ENCODE measurements around the gene CEBPB.
"Not testable (repeated sequence)": the region's sequence is repeated elsewhere in the genome, so short reads cannot be mapped to it uniquely, and the experiment has no call there.

The CEBPB gene

DNA sequence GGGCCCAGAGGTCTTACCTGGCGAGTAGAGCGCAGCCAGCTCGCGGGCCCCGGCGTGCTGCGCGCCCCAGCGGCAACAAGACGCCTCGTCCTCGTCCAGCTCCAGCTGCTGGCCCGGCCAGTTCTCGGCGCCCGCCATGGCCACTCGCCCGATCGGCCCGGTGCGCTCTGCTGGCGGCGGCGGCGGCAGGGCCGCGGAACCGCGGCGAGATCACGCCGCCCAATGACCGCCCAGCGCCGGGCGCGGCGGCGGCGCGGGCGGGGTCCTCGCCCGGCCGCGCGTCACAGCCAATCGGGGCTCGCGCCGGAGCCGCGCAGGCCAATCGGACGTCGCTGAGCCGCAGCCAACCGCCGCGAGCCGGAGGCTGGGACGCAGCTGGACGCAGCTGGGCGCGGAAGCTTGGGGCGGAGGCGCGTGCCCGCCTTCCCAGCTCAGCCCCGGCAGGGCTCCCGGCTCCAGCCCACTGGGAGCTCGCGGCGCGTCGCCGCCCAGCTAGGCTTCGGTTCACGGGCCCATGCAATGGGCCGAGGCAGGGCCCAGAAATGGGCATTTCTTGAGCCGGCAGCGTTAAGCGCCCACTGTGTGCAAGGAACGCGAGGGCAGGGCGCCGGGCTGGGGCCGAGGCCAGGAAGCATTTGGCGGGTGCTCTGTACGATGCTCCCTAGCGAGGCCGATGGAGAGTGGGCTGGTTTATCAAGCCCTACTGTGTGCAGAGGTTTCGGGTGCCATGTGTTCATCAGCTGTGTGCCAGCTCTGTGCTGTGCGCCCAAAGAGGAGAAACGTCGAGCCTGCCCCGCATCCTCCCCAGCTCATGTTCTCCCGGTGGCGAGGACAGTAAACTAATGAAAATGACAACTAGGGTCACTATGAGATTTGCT, 36.9 kb upstream of the CEBPB start, which contains the start of gene PEDS1:
PEDS1 (minus strand) TSS at position 224 of the 878 bp plus-strand sequence; CDS start at position 138, 86 bp downstream.
- peaks cover 4% of the 10 kb centered on the region for H3K36me3 Mint-ChIP-seq (ENCODE audit: low read depth)
- peaks cover 38% of the 10 kb centered on the region for H3K4me1 Mint-ChIP-seq (ENCODE audit: low read depth)
- H3K27ac Mint-ChIP-seq, result peak within 1 kb of the TSS; percentile 83
- no peaks in the 10 kb centered on the region for H3K9me3 Mint-ChIP-seq
- H3K27me3 Mint-ChIP-seq, result no peaks in the 10 kb centered on the region
- peak within 1 kb of the TSS; percentile 83 for H3K4me3 Mint-ChIP-seq

GRCh38 chr20:50161494-50161893, 29.1 kb upstream of the CEBPB start:
- not testable (repeated sequence) for H3K36me3 Mint-ChIP-seq (ENCODE audit: low read depth); H3K9me3 Mint-ChIP-seq; H3K27ac Mint-ChIP-seq; H3K27me3 Mint-ChIP-seq; H3K4me3 Mint-ChIP-seq
- peaks cover 11% of the 10 kb centered on the region for H3K4me1 Mint-ChIP-seq (ENCODE audit: low read depth)

DNA sequence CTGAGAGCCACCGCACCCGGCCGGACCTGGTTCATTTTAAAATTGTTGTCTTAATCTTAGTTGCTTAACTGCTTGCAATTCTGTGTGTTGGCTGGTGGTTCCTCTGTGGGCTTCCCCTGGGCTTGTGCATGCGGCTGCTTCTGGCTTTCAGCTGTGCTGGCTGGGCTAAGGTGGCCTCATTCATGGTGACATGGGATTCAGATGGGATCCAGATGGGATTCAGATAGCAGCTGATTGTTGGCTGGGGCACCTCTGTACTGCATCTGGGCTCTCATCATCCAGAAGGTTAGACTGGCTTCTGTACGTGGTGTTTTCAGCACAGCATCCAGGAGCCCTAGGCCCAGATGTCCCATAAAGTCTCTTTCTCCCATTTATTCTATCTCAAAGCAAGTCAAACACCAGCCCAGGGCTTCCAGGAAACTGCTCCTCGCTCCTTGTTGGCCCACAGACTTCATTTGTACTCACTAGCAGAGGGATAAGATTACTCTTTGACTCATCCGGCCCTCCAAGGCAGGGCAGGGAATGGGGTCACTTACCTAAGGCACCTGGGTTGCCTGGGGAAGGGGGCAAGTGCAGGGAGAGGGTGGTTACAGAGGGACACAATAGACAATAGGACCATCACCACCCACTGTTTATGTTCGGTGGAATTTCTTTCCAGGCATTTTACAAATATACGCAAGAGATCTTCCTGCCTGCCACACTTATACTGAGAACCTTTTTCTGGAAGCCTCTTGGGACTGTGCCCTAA, 26.9 kb upstream of the CEBPB start:
- Mint-ChIP-seq H3K36me3 (ENCODE audit: low read depth) (no peaks in the 10 kb centered on the region), H3K4me1 (ENCODE audit: low read depth) (peaks cover 11% of the 10 kb centered on the region), H3K27me3 (no peaks in the 10 kb centered on the region), H3K9me3 (no peaks in the 10 kb centered on the region), H3K4me3 (no peak overlapping the region), H3K27ac (no peak overlapping the region)

DNA sequence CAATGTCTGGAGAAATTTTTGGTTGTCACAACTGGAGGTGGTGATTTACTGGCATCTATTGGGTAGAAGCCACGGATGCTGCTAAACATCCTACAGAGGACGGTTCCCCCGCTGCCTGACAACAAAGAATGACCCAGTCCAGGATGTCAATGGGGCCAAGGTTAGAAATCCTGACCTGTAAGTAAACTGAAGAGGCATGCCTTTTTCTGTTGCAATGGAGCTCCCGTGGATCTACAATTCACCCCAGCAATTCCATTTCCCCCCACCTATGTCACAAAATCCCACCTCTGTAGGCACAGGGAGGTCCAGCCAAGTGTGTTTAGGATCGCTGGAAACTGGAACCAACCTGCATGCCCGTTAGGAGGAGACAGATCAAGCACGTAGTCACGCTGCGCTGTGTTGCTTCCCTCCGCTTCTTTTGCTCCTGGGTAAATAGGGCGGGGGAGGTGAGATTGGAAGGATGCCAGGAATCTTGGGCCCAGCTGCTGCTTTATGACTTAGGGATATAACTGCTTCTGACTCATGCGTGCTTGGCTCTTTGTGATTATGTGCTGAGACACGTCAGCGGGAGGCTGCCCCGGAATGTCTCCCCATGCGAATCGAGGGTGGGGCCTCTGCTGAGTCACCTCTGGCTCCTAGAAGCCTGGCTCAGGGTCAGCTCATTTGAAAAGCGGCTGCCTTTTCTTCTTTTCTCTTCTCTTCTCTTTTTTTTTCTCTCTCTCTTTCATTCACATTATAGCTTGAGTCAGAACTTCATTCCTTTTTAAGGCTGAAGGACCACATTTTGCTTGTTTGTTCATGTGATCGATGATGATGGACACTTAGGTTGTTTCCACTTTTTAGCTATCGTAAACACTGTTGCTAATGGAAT, 24.7 kb upstream of the CEBPB start:
- H3K4me3 Mint-ChIP-seq, result peak overlapping the region; percentile 58
- H3K4me1 Mint-ChIP-seq (ENCODE audit: low read depth), result peaks cover 11% of the 10 kb centered on the region
- H3K27ac Mint-ChIP-seq, result peak overlapping the region; percentile 10
- peaks cover 4% of the 10 kb centered on the region for H3K27me3 Mint-ChIP-seq
- no peaks in the 10 kb centered on the region for H3K36me3 Mint-ChIP-seq (ENCODE audit: low read depth)
- H3K9me3 Mint-ChIP-seq, result no peaks in the 10 kb centered on the region

DNA sequence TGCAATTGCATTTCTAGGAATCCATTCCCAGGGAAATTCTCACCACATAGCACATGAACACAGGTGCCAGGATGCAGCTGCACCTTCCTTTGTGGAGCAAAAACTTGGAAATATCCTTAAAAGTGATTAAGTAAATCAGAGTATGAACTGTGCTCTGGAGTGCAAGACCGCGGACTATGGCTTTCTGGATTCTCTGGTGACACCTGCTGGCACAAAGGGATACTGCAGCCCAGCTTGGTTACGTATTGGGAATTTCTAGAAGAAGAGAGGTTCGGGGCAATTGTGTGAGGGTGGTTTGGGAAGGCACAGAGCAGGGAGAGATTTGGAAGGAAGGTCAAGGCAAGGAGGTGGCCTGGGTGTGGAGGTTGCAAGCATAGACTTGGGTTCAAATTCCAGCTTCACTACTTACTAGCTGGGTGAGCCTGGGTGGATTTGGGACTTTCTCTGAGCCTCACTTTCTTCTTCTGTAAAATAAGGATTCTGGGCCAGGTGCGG, 21.3 kb upstream of the CEBPB start:
- H3K4me1 Mint-ChIP-seq (ENCODE audit: low read depth), result peaks cover 11% of the 10 kb centered on the region
- no peaks in the 10 kb centered on the region for H3K9me3 Mint-ChIP-seq
- H3K36me3 Mint-ChIP-seq (ENCODE audit: low read depth), result no peaks in the 10 kb centered on the region
- no peak overlapping the region for H3K27ac Mint-ChIP-seq
- peaks cover 14% of the 10 kb centered on the region for H3K27me3 Mint-ChIP-seq
- no peak overlapping the region for H3K4me3 Mint-ChIP-seq

GRCh38 chr20:50170549-50171220, 19.9 kb upstream of the CEBPB start:
- Mint-ChIP-seq H3K27ac (no peak overlapping the region), H3K4me1 (ENCODE audit: low read depth) (peaks cover 8% of the 10 kb centered on the region), H3K9me3 (no peaks in the 10 kb centered on the region), H3K4me3 (no peak overlapping the region), H3K27me3 (peaks cover 14% of the 10 kb centered on the region), H3K36me3 (ENCODE audit: low read depth) (no peaks in the 10 kb centered on the region)

DNA sequence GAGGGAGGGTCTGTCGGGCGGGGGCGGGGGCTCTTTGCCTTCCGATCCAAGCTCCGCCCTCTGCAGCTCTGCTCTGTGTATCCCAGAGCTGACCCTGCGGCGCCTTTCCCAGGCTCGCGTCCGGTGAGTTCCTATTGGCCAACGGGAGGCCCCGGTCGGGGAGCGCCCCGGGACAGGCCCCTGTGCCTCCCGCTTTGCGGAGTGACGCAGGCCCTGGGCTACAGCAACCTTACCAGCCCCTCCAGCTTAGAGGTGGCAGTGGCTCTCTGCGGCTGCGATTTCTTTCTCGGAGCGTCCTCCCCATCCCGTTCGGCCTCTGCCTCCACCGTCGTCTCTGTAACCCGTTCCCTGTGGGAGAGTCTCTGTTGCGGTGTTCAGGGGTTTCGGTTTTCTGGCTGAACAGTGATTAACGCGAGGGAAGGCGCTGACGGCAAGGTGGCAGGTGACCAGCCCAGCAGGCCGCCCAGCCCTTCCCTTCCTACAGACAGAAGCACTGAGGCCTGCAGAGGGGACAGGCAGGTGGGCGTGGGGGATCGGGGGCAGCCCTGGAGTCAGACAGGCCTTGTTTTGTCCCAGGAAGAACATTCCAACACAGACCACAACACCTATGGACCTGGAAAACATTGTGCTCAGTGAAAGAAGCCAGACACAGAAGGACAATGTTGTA, 18.1 kb upstream of the CEBPB start:
- Mint-ChIP-seq H3K36me3 (ENCODE audit: low read depth) (no peaks in the 10 kb centered on the region), H3K9me3 (no peaks in the 10 kb centered on the region), H3K4me1 (ENCODE audit: low read depth) (no peaks in the 10 kb centered on the region), H3K4me3 (no peak overlapping the region), H3K27me3 (peaks cover 14% of the 10 kb centered on the region), H3K27ac (no peak overlapping the region)

GRCh38 chr20:50174456-50174855, 16.2 kb upstream of the CEBPB start:
- Mint-ChIP-seq H3K27ac (no peak overlapping the region), H3K4me1 (ENCODE audit: low read depth) (peaks cover 3% of the 10 kb centered on the region), H3K27me3 (peaks cover 14% of the 10 kb centered on the region), H3K36me3 (ENCODE audit: low read depth) (no peaks in the 10 kb centered on the region), H3K4me3 (no peak overlapping the region), H3K9me3 (no peaks in the 10 kb centered on the region)

GRCh38 chr20:50175938-50176933, 14.4 kb upstream of the CEBPB start:
- Mint-ChIP-seq H3K4me3 (no peak overlapping the region), H3K27me3 (peaks cover 9% of the 10 kb centered on the region), H3K36me3 (ENCODE audit: low read depth) (no peaks in the 10 kb centered on the region), H3K27ac (no peak overlapping the region), H3K9me3 (no peaks in the 10 kb centered on the region), H3K4me1 (ENCODE audit: low read depth) (peaks cover 3% of the 10 kb centered on the region)

GRCh38 chr20:50178672-50179071, 12.0 kb upstream of the CEBPB start:
- H3K27ac Mint-ChIP-seq; H3K4me3 Mint-ChIP-seq; H3K36me3 Mint-ChIP-seq (ENCODE audit: low read depth); H3K27me3 Mint-ChIP-seq; H3K4me1 Mint-ChIP-seq (ENCODE audit: low read depth); H3K9me3 Mint-ChIP-seq: not testable (repeated sequence)

GRCh38 chr20:50181344-50181743, 9.3 kb upstream of the CEBPB start:
- Mint-ChIP-seq H3K4me3 (no peak overlapping the region), H3K4me1 (ENCODE audit: low read depth) (peaks cover 4% of the 10 kb centered on the region), H3K36me3 (ENCODE audit: low read depth) (no peaks in the 10 kb centered on the region), H3K27me3 (peaks cover 23% of the 10 kb centered on the region), H3K27ac (no peak overlapping the region), H3K9me3 (no peaks in the 10 kb centered on the region)

DNA sequence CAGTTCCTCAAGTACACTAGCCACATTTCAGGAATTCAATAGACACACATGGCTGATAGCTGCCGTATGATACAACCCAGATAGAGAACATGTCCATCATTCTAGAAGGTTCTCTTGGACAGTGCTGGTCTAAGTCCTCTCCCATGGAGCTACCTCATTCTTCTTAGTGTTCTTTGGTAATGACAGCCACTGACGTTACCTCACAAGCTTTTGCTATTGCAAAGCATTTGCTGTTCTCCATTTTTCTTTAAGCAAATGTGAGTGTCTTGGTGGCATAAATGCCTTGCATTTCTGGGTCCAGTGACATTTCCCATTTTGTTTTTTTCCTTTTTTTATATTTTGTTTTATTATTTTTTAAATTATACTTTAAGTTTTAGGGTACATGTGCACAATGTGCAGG, 8.3 kb upstream of the CEBPB start:
- Mint-ChIP-seq H3K9me3 (no peaks in the 10 kb centered on the region), H3K4me1 (ENCODE audit: low read depth) (peaks cover 5% of the 10 kb centered on the region), H3K4me3 (no peak overlapping the region), H3K36me3 (ENCODE audit: low read depth) (no peaks in the 10 kb centered on the region), H3K27me3 (peaks cover 23% of the 10 kb centered on the region), H3K27ac (no peak overlapping the region)

DNA sequence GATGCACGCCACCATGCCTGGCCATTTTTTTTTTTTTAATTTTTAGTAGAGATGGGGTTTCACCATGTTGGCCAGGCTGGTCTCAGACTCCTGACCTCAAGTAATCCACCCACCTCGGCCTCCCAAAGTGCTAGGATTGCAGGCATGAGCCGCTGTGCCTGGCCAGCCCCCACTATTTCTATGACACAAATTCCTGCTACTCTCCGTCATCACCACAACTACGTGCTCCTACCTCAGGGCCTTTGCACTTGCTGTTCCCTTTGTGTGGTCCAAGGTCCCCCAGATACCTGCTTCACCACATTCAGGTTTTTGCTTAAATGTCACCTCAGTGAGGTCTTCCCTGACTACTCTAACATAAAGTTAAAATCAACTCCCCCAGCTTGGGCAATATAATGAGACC, 5.2 kb upstream of the CEBPB start:
- H3K4me3 Mint-ChIP-seq, result no peak overlapping the region

More for the DNA sequence above, 5.2 kb upstream of the CEBPB start:
- no peaks in the 10 kb centered on the region for H3K9me3 Mint-ChIP-seq
- H3K27ac Mint-ChIP-seq, result no peak overlapping the region
- peaks cover 2% of the 10 kb centered on the region for H3K4me1 Mint-ChIP-seq (ENCODE audit: low read depth)
- H3K36me3 Mint-ChIP-seq (ENCODE audit: low read depth), result no peaks in the 10 kb centered on the region
- H3K27me3 Mint-ChIP-seq, result peaks cover 23% of the 10 kb centered on the region
